ENCODE results near the gene TCF7L2.

- TF ChIP-seq, protein P1, sequence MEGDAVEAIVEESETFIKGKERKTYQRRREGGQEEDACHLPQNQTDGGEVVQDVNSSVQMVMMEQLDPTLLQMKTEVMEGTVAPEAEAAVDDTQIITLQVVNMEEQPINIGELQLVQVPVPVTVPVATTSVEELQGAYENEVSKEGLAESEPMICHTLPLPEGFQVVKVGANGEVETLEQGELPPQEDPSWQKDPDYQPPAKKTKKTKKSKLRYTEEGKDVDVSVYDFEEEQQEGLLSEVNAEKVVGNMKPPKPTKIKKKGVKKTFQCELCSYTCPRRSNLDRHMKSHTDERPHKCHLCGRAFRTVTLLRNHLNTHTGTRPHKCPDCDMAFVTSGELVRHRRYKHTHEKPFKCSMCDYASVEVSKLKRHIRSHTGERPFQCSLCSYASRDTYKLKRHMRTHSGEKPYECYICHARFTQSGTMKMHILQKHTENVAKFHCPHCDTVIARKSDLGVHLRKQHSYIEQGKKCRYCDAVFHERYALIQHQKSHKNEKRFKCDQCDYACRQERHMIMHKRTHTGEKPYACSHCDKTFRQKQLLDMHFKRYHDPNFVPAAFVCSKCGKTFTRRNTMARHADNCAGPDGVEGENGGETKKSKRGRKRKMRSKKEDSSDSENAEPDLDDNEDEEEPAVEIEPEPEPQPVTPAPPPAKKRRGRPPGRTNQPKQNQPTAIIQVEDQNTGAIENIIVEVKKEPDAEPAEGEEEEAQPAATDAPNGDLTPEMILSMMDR (IDR thresholded peaks at IDR 0.05) = no peak
- no peak for TF ChIP-seq POLR2A (IDR thresholded peaks at IDR 0.05)
Observed at GRCh38 chr10:113162960-113163359, 212.9 kb downstream of the TCF7L2 start.

Data from adrenal gland (tissue), 5 donors.